ENCODE results near the gene PDAP1.

DNA sequence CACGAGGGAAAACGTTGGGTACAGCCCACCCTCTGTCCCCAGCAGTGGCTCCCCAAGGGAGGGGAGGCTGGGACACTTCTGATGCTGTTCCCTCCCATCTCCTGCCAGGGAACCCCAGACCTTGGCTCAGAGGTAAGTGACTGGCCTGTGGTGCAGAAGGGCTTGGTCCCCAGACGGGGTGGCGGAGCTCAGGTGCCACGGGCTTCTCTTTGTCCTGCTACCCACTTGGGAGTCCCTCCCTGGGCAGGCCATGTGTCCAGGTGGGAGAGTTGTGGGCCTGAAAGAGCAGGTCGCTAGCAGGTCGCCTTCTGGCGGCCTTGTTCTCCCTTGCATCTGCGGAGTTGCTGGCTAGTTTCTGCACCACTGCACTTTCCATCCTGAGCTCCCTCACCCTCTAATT is 47.5 kb upstream of the PDAP1 start:
- TF ChIP-seq, protein P1, sequence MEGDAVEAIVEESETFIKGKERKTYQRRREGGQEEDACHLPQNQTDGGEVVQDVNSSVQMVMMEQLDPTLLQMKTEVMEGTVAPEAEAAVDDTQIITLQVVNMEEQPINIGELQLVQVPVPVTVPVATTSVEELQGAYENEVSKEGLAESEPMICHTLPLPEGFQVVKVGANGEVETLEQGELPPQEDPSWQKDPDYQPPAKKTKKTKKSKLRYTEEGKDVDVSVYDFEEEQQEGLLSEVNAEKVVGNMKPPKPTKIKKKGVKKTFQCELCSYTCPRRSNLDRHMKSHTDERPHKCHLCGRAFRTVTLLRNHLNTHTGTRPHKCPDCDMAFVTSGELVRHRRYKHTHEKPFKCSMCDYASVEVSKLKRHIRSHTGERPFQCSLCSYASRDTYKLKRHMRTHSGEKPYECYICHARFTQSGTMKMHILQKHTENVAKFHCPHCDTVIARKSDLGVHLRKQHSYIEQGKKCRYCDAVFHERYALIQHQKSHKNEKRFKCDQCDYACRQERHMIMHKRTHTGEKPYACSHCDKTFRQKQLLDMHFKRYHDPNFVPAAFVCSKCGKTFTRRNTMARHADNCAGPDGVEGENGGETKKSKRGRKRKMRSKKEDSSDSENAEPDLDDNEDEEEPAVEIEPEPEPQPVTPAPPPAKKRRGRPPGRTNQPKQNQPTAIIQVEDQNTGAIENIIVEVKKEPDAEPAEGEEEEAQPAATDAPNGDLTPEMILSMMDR (IDR thresholded peaks at IDR 0.05): no peak
- no peak for TF ChIP-seq POLR2A (IDR thresholded peaks at IDR 0.05)

All from prostate gland (tissue), 2 donors.